Ramos (cell line): ENCODE results near the gene HIVEP3.

ENCODE experiments used
- in situ Hi-C: fragments of 300-500 bp; cut with MboI; formaldehyde crosslinking; loops from one replicate; pipeline ENCODE4 v1.14.3; 2022; ENCODE audit warnings: low sequenced_read_pairs; ENCODE audit not compliant: unreplicated experiment

Gene HIVEP3

DNA sequence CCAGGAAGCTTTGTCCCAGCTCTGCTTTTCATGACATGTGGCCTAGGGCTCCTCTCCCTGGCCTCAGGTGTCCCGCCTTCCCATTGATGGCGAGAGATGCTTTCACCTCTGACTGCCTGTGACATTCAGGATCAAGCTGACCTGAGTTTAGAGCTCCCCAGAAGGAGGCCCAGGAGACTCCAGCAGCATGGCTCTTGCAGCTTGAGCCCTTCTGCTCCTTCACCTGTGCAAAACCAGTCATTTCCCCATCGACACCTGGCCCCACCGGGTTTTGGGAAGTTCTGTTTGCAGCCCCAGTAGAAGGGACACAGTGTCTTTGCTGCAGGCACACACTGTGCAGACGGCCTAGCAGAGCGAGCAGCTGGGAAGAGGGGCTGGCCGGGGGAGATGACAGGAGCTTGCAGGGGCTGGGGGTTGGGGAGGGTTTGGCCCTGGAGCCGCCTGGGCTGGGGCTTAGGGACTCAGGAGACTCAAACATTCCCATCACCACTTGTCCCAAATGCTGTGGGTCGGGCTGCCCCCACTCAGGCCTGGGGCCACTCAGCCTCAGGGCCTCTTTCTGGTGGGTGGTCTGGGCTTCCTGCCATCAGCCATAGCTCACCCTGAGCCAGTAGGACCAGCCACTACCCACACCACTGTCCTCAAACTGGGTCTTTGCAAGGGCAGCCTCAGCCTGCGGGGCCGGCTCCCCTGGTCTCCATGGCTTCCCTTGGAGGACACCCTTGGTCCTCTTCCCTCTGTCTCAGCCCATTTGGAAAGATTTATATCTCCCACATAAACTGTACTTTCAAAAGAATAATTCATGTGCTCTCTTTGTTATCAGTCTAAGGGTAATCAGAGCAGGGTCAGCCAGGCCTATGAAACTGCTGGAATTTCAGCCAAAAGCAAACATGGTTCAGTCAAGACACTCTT is 430.4 kb downstream of the HIVEP3 start:
- in situ Hi-C loops = no loop called here

DNA sequence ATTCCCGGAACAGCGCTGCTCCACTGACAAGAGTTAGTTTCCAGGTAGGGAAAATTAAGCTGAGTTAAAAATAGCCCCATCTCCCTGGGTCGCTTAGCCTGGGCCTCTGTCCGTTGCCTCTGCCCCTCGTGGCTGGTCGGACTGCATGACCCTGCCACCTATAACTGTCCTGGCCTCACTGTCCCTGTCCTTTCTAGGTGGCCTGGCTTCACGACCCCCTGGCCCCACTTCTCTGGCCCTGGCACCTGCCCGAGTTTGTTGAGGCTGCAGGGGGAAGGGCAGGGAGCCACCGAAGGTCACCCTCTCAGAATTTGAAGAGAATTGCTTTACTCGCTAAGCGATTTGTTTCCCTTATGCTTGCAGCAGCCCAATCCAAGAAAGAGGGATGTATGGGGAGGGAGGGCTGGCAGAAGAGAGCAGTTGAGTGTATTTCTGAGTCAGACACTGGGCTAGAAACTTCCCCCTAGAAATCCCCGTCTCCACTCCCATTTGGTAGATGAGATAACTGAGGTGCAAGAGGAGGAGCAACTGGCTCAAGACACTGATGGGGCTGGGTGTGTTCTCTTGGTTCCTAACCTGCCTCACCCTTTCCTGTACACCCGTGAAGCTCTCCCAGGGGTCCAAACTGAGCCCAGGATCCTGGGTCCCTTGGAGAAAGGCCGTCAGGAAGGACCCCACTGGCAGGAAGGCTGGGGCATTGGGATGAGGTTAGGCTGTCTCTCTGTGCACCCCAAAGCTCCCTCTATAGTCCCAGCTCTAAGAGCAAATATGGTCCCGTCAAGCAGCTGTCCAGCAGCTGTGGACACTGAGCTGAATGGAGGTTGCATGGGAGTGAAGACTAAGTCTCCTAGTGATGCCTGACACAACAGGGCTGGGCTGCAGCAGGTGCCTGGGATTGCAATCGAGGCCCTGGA is 431.3 kb downstream of the HIVEP3 start:
- in situ Hi-C loops = no loop called here

DNA sequence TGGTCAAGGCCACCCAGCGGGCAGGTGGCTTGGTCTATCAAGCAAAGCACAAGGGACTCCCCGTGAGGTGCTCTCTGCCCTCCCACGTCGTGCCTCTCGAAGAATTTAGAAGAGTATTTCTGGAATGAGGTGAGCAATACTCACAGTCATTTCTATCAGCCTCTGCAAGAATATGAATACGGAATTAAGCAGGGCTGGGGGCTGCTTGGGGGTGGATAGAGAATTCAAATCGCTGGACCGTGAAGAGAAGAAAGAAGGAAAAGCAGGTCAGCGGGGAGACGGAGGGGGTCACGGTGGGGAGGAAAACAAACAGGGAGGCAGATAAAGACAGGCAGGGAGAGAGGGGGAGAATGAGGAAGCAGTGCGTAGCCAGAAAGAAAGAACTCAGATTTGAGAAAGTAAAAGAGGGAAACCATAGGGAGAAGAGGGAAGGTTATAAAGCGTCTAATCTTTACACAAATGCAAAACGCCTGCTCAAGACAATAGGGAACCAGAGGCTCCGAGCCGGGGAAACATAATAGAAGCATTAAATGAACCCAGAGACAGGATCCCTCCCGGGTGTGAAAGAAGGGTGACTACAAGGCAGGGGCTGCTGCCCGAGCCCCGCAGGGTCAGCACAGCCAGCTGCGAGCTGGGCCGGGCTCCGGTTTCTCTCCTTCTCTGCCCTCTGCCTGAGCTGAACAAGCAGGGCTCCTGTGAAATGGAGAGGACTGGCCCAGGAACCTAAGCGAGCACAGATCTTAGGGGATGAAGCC is 432.2 kb downstream of the HIVEP3 start:
- in situ Hi-C loops = no loop called here

DNA sequence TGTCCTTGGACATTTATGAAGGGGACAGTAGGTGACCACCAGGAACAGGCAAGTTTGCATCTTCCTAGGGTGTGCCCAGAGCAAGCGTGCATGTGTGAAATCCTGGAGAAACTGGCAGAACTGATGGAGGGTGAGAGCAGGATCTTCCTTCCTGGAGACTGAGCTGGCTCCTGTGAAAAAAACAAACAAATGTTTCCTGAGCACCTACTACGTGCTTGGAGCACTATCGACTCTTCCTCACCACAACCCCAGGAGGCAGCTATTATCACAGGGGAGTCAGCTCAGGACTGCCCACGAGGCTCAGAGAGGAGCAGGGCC is 432.7 kb downstream of the HIVEP3 start:
- in situ Hi-C loops = no loop called here

DNA sequence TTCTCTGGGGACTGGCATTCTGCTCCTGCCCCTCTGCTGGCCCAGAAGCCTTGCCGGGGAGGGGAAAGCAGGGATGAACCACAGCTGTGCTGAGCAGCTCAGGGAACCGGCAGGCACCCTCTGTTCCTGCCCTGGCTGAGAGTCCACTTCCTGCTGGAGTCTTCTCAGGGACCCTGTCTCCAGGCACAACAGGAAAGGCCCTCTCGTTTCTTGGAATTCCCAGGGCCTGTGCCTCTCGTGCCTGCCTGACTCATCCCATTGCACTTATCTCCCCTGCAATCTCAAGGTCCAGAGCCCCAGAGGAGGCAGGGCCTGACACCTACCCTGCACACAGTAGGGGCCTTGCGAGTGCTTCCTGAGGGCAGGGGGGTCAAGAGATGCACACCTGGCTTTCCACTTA is 433.1 kb downstream of the HIVEP3 start:
- in situ Hi-C loops = no loop called here

DNA sequence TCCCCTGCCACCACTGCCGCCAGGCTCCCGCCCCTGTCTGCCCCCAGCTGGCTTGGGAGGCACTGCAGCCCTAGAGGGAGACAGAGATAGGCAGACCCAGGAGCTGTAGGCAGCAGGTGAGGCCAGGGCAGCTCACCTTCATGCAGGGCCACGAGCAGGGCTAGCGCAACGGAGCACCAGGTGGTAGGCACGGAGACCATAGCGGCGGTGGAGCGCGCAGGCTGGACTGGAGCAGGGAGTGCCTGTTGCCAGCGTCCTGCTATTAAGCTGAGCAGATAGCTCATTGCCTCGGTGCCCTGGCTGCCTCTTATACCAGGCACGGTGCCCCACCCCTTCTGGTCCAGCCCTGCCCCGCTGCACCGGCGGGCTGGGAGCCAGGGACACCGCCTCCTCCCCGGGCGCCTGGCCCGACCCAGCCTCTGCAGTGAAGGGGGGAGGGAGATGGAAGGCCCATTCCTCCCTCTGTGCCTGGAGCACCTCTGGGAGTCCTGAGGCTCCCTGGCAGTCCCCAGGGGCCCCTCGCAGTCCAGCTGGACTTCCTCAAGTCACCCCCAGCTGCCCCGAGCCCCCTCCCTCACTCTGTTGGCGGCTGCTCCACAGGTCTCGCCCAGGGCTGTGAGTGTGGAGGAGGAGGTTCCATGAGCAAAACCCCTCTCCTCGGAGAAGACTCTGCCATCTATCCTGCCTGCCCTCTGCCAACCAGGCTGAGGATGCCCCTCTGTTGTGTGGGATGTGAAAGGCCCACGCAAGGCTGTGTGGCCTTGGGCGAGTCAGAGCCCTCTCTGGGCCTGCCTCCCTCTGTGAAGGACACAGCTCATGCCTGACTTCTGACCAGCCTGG is 434.1 kb downstream of the HIVEP3 start, which contains the start of gene EDN2:
Gene EDN2, minus strand, starts transcription at position 282 of the 840 bp plus-strand sequence. Its CDS starts 82 bp downstream, at position 200.
- in situ Hi-C loops = no loop called here

DNA sequence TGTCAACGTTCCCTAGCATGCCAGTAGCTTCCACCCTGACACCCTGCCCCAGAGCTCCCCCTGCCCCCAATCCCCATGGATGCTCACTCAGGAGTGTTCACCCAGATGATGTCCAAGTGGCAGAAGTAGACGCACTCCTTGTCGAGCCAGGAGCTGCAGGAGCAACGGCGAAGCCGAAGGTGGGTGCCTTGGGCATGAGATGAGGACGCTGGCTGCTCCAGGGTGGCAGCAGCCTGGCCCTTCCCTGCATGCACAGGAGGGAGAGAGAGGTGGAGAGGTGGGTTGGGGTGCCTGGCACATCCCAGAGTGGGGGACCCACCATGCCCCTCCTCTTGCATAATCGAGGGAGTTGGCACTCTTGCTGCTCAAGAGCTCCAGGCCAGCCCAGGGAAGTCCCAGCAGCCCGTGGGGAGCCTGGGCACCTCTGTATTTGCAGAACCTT is 434.7 kb downstream of the HIVEP3 start:
- in situ Hi-C loops = no loop called here

DNA sequence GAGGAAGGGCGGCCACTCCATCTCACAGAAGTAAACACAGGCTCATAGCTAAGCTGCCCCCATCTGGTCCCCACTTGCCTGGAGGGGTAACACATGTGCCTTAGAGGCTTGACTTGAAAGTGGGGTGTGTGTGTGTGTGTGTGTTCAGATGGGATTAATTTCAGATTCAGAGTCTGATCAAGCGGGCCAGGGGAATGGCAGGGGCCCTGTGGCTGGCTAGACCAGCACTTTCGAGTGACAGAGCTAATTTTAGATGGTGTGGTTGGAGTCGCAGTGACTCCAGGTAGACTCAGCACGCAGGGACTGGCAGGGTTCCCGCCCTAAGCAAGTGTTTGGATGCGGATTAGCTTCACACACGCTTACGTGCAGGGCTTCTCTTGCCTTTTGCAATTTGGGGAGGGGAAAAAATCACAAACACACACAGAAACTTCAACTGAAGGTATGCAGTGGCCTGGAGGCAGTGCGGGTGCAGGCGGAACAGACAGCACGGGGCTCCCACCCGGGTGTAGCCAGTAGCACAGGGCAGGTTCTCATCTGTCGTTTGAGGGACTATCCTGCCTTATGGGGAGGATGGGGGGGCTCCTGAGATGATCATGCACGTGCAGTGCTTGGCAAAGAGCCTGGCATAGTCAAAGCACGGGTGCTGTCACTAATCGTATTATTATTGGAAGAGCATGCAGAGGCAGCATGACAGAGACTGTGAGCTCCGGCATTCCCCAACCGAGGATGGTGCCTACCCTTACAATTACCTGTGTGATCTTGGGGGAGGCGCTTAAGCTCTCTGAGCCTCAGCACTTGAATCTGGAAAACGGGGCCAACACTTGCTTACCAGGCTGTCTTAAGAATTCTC is 435.5 kb downstream of the HIVEP3 start:
- in situ Hi-C loops = no loop called here

DNA sequence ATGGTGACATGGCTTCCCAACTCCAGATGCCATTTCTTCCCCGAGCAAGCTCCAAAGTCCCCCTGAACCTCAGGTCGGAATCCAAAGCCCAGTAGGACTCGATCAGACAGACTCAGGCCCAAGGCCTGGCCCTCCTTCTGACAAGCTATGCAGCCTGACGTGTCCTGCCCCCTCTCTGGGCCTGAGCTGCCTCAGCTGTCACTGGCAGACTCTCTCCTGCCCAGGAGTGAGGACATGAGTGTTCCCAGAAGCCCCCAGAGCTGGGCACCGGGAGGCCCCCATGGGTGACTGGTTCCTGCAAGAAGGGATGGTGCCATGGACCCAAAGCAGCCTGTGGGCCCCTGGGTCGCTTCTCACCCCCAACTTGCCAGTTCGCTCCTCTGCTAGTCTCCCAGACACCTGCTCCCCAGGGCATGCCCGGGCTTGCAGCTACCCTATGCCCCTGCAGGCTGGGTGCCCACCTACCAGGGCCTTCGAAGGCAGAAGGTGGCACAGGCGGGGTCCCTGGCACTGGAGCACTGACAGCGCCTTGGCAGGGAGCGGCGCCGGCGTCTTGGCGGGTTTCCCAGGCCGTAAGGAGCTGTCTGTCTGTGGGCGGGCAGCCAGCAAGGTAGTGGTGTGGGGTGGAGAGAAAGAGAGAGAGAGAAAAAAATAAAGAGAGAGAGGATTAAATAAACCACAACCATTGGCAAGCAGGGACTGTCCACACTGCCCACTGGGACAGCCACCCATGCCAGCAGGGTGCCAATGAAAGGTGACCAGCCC is 436.5 kb downstream of the HIVEP3 start:
- in situ Hi-C loops = no loop called here

DNA sequence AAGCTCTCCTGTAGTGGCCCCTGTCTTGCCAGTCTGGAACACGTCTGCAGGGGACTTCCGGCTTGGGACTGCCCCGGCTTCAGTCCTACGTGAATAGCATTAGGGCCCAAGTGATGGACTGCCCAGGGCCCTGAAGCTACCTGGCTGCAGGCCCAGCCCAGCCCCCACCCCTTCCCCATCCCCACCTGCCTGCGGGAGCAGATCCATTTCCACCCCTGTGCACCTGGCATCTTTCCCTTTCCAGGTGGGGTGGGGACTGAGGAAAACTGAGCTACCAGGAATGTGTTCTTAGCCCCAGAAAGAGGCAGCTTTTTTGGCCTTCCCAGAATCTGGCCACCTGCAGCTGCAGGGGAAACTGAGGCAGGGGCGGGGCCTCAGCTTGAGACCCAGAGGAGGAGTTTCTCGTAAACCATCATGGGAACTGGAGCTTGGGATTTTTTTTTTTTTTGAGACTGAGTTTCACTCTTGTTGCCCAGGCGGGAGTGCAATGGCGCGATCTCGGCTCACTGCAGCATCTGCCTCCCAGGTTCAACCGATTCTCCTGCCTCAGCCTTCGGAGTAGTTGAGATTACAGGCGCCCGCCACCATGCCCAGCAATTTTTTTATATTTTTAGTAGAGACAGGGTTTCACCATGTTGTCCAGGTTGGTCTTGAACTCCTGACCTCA is 437.5 kb downstream of the HIVEP3 start:
- in situ Hi-C loops = no loop called here

DNA sequence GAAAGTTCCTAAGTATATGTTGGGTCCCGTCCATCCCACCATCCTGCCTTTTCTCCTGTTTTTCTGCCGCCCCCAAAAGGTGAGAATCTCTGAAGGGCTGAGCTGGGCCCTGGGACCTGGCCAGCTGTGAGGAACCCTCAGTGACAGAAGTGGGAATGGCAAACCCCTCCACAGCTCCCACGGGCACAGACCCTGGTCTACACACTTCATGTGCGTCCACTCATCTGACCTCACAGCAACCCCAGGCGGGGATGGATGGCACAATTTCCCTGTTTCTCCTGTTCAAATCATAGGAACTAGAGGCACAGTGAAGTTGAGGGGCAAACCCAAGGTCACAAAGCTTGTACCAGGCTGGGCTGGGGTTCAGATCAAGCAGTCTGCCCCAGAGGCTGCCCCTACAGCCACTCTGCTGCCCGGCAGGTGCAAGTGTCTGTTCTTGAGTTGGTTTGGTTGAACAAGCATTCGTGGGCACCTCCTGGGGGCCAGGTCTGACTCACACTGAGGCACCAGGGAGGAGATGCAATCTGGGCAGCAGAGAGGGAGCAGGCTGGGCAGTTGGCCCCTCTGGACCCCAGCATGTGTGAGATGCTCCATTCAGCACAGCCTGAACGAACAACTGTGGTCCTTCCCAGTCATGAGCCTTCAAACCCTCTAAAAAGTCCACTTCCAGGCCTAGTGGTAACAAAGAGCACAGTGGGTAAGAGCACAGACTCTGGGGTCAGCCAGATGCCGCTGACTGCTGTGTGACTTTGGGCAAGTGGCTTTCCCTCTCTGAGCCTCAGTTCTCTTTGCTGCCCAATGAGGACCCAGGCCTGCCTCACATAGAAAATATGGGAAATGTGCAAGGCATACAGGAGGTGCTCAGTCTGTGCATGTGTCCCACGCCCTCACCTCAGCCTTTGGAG is 438.3 kb downstream of the HIVEP3 start:
- in situ Hi-C loops = no loop called here

DNA sequence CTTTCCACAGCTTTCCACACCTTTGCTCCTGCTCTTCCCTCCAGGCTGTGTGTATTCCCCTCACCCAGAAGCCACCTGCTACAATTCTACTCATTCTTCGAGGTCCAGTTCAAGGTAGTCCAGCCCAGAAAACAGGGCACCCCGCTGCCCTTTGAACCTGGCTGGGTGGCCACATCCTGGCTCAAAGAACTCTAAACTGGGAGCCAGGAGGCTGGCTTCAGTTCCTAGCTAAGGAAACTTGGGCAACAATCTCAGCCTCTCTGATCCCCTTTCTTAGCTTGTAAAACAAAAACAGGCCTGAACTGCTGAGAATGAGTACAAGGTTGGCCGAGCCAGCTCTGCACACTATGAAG is 438.9 kb downstream of the HIVEP3 start:
- in situ Hi-C loops = no loop called here

DNA sequence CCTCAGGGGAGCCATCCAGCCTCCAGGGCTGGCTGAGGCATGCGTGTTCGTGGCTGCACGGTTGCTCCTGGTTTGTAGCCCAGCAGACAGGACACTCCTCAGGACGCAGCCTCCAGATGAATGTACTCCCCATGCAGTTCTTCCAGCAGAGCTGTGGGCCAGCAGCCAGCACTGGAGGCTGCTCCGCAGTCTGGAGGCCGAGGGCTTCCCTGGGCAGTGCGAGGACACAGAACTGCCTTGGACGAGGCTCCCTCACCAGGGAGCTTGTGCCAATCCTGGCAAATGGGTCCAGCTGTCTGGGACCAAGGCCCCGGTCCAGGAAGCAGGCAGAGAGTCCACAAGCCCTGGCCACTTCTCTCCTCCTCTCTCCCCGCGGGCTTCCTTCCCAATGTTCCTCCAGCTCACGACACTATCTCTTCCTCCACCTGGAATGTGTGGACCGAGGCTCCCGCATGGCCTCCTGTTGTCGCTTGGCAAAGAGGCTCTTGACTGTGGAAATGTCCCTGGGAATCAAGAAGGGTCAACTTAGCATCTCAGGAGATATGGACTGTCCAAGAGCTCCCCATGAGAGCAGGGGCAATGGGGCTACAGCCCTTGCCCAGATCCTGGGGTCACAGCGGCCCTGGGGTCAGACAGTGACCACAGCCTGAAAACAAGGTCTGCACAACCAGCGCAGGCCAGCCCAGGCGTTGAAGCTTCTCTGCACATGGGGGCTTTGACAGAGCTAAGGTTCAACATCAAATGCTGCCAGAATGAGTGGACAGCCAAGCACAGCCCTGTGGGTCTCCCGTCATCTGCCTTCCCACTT is 439.5 kb downstream of the HIVEP3 start:
- in situ Hi-C loops = no loop called here

DNA sequence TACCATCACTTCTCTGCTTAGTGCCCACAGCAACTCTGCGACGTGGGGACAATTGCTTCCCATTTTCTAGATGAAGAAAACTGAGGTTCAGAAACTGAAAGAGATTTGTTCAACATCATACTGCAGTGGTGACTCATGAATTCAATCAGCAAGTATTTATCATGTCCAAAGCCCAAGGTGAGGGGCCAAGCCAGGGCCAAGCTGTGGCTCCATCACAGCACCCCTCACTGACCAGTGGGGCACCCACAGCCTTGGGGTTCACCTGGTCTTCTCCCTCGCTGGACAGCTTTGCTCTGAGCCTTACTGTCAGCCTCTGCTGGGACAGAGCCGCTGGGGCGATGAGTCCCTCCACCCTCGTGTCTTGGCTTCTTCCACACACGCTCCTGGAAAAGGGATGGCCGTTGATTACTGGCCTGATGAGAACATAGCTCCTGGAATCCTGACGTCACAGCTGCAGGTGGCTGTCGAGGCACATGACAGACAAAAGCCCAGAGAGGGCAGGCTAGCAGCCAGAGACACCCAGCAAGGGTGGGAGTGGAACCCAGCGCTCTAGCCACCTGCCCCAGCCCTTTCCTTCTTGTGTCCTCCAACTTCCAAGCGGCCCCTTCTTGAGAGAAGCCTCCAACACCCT is 440.5 kb downstream of the HIVEP3 start:
- in situ Hi-C loops = no loop called here

DNA sequence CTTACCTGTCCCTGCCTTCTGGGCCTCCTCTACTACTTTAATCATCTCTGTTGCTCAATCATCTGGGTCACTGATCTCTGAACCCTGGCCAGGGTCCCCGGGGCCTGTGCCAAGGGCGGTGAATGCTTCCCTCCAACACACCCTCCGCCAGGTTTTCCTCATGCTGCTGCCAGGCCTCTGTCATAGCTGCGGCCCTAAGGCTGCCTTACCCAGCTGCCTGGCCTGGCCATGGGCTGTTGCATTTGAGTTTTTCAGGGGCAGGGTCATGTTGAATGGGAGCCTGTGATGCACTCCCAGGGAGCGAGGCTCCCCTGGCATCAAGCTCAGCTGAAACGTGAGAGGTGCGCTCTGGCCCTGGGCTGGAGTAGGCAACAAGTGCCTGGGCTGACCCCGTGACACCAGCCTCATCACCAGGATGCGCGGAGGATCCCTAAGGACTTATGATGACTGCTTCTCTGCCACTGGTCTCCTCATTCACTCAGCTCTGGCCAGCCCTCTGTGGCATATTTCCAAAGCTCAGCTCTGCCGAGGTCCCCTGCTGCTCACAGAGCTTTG is 441.8 kb downstream of the HIVEP3 start:
- in situ Hi-C loops = no loop called here
